ENCODE measurements around the gene MXRA8.

DNA sequence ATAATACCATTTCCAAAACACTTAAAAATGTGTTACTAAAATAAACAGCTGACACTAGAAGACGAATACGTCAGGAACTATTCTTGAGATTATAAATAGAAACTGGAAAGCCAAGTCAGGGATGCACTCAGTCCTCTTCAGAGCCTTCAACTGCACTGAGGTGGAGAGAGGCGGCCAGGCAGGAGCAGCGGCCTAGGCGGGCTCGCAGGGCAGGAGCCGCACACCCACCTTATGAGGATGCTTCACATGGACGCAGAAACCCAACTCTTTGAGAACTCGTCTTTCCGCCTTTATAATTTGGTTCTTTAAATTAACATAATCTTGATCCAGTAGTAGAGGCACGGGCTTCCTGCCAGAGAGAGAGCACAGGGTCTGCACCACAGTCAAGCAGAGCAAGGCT is 36.8 kb upstream of the MXRA8 start:
- TF ChIP-seq, protein P1, sequence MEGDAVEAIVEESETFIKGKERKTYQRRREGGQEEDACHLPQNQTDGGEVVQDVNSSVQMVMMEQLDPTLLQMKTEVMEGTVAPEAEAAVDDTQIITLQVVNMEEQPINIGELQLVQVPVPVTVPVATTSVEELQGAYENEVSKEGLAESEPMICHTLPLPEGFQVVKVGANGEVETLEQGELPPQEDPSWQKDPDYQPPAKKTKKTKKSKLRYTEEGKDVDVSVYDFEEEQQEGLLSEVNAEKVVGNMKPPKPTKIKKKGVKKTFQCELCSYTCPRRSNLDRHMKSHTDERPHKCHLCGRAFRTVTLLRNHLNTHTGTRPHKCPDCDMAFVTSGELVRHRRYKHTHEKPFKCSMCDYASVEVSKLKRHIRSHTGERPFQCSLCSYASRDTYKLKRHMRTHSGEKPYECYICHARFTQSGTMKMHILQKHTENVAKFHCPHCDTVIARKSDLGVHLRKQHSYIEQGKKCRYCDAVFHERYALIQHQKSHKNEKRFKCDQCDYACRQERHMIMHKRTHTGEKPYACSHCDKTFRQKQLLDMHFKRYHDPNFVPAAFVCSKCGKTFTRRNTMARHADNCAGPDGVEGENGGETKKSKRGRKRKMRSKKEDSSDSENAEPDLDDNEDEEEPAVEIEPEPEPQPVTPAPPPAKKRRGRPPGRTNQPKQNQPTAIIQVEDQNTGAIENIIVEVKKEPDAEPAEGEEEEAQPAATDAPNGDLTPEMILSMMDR (IDR thresholded peaks at IDR 0.05) = no peak
- no peak for TF ChIP-seq POLR2A (IDR thresholded peaks at IDR 0.05)
